IMR-90 (cell line): ENCODE results near the gene ZNF814. TPM values are rescaled to one million over a fixed set of nuclear protein-coding genes. Genes with fewer than 3 reads are reported as not detected.

Experiments
- ATAC-seq: fragments of 200-7000 bp; cut with Tn5 transposase; 2 replicates; pipeline ENCODE4 v1.9.1; 2020; ENCODE audit warnings: low read depth, mild to moderate bottlenecking, moderate library complexity
- BruUV-seq: library from RNA; stranded (reverse); fragments of 400-500 nt; replicated peaks from 2 replicates; lab custom pipeline; 2021; lab: Mats Ljungman, UMichigan
- CTCF ChIA-PET: fragments of 300-600 bp; formaldehyde crosslinking; extraction: SDS; loops from one replicate; lab custom pipeline; 2021; ENCODE audit warnings: antibody characterized with exemption; lab: Yijun Ruan, JAX
- POLR2A ChIA-PET: fragments of 300-600 bp; sonication (Branson Sonifier 250); formaldehyde crosslinking; loops from one replicate; lab custom pipeline; 2022; ENCODE audit warnings: antibody characterized with exemption; ENCODE audit not compliant: unreplicated experiment; lab: Charles Lee
- DNase-seq: peaks from one replicate; pipeline ENCODE4 v3.0.0; 2013
- H2AFZ ChIP-seq: replicated peaks from 2 replicates; pipeline ENCODE3; 2013; ENCODE audit warnings: low read length, mild to moderate bottlenecking; ENCODE audit not compliant: poor library complexity
- H2AK5ac ChIP-seq: 2 replicates; pipeline ENCODE4 v1.6.1; 2013; ENCODE audit warnings: low read depth, low read length, inconsistent platforms
- H2AK9ac ChIP-seq: replicated peaks from 2 replicates; pipeline ENCODE3; 2013; ENCODE audit warnings: mild to moderate bottlenecking, low read depth, low read length, moderate library complexity; ENCODE audit not compliant: poor library complexity
- H2BK120ac ChIP-seq: 2 replicates; pipeline ENCODE4 v1.6.1; 2013; ENCODE audit warnings: low read depth, low read length, inconsistent platforms
- H2BK15ac ChIP-seq: 3 replicates; pipeline ENCODE4 v1.6.1; 2013; ENCODE audit warnings: low read depth, low read length, inconsistent platforms
- H2BK20ac ChIP-seq: 2 replicates; pipeline ENCODE4 v1.6.1; 2013; ENCODE audit warnings: low read depth, mild to moderate bottlenecking, inconsistent platforms, low read length, moderate library complexity
- H2BK5ac ChIP-seq: 2 replicates; pipeline ENCODE4 v1.6.1; 2013; ENCODE audit warnings: mild to moderate bottlenecking, low read depth, low read length, inconsistent platforms; ENCODE audit not compliant: poor library complexity, severe bottlenecking
- H3K14ac ChIP-seq: replicated peaks from 2 replicates; pipeline ENCODE4 v1.6.1; 2013; ENCODE audit warnings: low read depth, low read length, inconsistent platforms
- H3K18ac ChIP-seq: 2 replicates; pipeline ENCODE4 v1.6.1; 2013; ENCODE audit warnings: low read depth, low read length, control low read depth
- H3K23ac ChIP-seq: 2 replicates; pipeline ENCODE4 v1.6.1; 2013; ENCODE audit warnings: low read depth, low read length, inconsistent platforms
- H3K27ac ChIP-seq: 2 replicates; pipeline ENCODE4 v1.5.1; 2013; ENCODE audit warnings: mild to moderate bottlenecking, control low read depth, low read length; ENCODE audit not compliant: insufficient read depth
- H3K27me3 ChIP-seq: 2 replicates; pipeline ENCODE4 v1.6.1; 2013; ENCODE audit warnings: low read length; ENCODE audit not compliant: control insufficient read depth, insufficient read depth
- H3K36me3 ChIP-seq: 2 replicates; pipeline ENCODE4 v1.6.1; 2013; ENCODE audit warnings: low read length, mixed read lengths; ENCODE audit not compliant: control insufficient read depth, insufficient read depth
- H3K4ac ChIP-seq: 2 replicates; pipeline ENCODE4 v1.6.1; 2013; ENCODE audit warnings: low read depth, low read length, inconsistent platforms
- H3K4me1 ChIP-seq: 2 replicates; pipeline ENCODE4 v1.6.1; 2013; ENCODE audit warnings: low read length, mixed read lengths; ENCODE audit not compliant: control insufficient read depth, insufficient read depth
- H3K4me2 ChIP-seq: 2 replicates; pipeline ENCODE4 v1.6.1; 2013; ENCODE audit warnings: low read depth, mild to moderate bottlenecking, control low read depth, low read length, moderate library complexity
- H3K4me3 ChIP-seq: 2 replicates; pipeline ENCODE4 v1.5.1; 2013; ENCODE audit warnings: low read depth, mild to moderate bottlenecking, control low read depth, low read length, moderate library complexity; ENCODE audit not compliant: insufficient read depth
- H3K56ac ChIP-seq: 2 replicates; pipeline ENCODE4 v1.6.1; 2013; ENCODE audit warnings: low read length, inconsistent platforms; ENCODE audit not compliant: insufficient read depth; ENCODE audit errors: extremely low read depth
- H3K79me1 ChIP-seq, 2 experiments: 2 replicates each; pipeline ENCODE4 v1.6.1; 2013; ENCODE audit warnings: low read length in 2 of 2, inconsistent platforms in 1 of 2, low read depth in 1 of 2
- H3K9ac ChIP-seq: 2 replicates; pipeline ENCODE4 v1.6.1; 2013; ENCODE audit warnings: low read depth, low read length, control low read depth
- H3K9me1 ChIP-seq: 2 replicates; pipeline ENCODE4 v1.6.1; 2013; ENCODE audit warnings: low read length, inconsistent platforms; ENCODE audit not compliant: insufficient read depth
- H3K9me3 ChIP-seq: 2 replicates; pipeline ENCODE4 v1.6.1; 2013; ENCODE audit warnings: low read length; ENCODE audit not compliant: control insufficient read depth, insufficient read depth
- H4K20me1 ChIP-seq: 2 replicates; pipeline ENCODE4 v1.6.1; 2013; ENCODE audit warnings: low read length, inconsistent platforms; ENCODE audit not compliant: insufficient read depth
- H4K5ac ChIP-seq: 2 replicates; pipeline ENCODE4 v1.6.1; 2013; ENCODE audit warnings: mild to moderate bottlenecking, low read depth, low read length, control low read depth
- H4K8ac ChIP-seq, 2 experiments: 2 replicates each; pipeline ENCODE4 v1.6.1; 2013; ENCODE audit warnings: low read depth in 2 of 2, low read length in 2 of 2, control low read depth in 1 of 2, inconsistent platforms in 1 of 2
- H4K91ac ChIP-seq: 2 replicates; pipeline ENCODE4 v1.6.1; 2013; ENCODE audit warnings: low read depth, low read length, inconsistent platforms; ENCODE audit not compliant: insufficient read depth
- BHLHE40 ChIP-seq: fragments of 150-350 bp; IDR thresholded peaks from 2 replicates; pipeline ENCODE4 v1.6.1; 2016; ENCODE audit warnings: mild to moderate bottlenecking, low read depth, low read length
- CEBPB ChIP-seq: IDR thresholded peaks from 2 replicates; pipeline ENCODE4 v1.6.1; 2012; ENCODE audit warnings: low read depth, low read length, improper control_type of control experiment
- CHD1 ChIP-seq: IDR thresholded peaks from 2 replicates; pipeline ENCODE4 v1.6.1; 2012; ENCODE audit warnings: low read depth, low read length, improper control_type of control experiment
- FOS ChIP-seq: fragments of 150-350 bp; IDR thresholded peaks from 2 replicates; pipeline ENCODE4 v1.6.1; 2016; ENCODE audit warnings: low read depth, low read length
- MAFK ChIP-seq: IDR thresholded peaks from 2 replicates; pipeline ENCODE4 v1.6.1; 2012; ENCODE audit warnings: low read depth, low read length, improper control_type of control experiment
- MXI1 ChIP-seq: IDR thresholded peaks from 2 replicates; pipeline ENCODE4 v1.6.1; 2012; ENCODE audit warnings: low read depth, mild to moderate bottlenecking, low read length, moderate library complexity, borderline replicate concordance
- NFE2L2 ChIP-seq: fragments of 150-350 bp; IDR thresholded peaks from 2 replicates; pipeline ENCODE4 v1.6.1; 2016; ENCODE audit warnings: low read depth, mild to moderate bottlenecking, low read length
- POLR2A ChIP-seq: IDR thresholded peaks from 2 replicates; pipeline ENCODE4 v1.6.1; 2012; ENCODE audit warnings: mild to moderate bottlenecking, low read depth, low read length
- RAD21 ChIP-seq: IDR thresholded peaks from 2 replicates; pipeline ENCODE4 v1.6.1; 2012; ENCODE audit warnings: low read length, improper control_type of control experiment
- RFX5 ChIP-seq: IDR thresholded peaks from 2 replicates; pipeline ENCODE4 v1.8.0; 2012; ENCODE audit warnings: low read depth, mild to moderate bottlenecking, low read length, moderate library complexity
- SMC3 ChIP-seq: fragments of 150-350 bp; IDR thresholded peaks from 2 replicates; pipeline ENCODE4 v1.6.1; 2016; ENCODE audit warnings: low read depth, mild to moderate bottlenecking, antibody characterized with exemption, low read length, moderate library complexity
- WGBS, 2 experiments: methylation state at CpG; one replicate each; pipeline versions ENCODE4 v1.1.5 to v1.1.7; 2013; ENCODE audit warnings: missing lambda C conversion rate in 2 of 2; ENCODE audit not compliant: insufficient read length in 1 of 2; ENCODE audit errors: extremely low coverage in 2 of 2; 5-methylcytosine and 5-hydroxymethylcytosine counted together
- dilution Hi-C: fragments of 300-500 bp; cut with HindIII; formaldehyde crosslinking; loops from one replicate; pipeline ENCODE4 v1.14.3; 2018; ENCODE audit warnings: low sequenced_read_pairs; ENCODE audit not compliant: unreplicated experiment
- in situ Hi-C: fragments of 300-500 bp; cut with MboI; formaldehyde crosslinking; loops from 3 replicates; pipeline ENCODE4 v1.14.3; 2019; ENCODE audit warnings: low sequenced_read_pairs, inconsistent platforms, mixed read lengths
- intact Hi-C: fragments of 100-400 bp; cut with micrococcal nuclease; formaldehyde crosslinking; loops from 2 replicates; pipeline ENCODE4 v1.10.0; 2022
- polyA plus RNA-seq, 3 experiments: library from polyadenylated mRNA; depleted of rRNA; stranded (reverse); fragments of >200 nt; gene quantifications; 2 replicates each; pipeline ENCODE4 v1.2.3, GENCODE V29; 2012; ENCODE audit warnings: low replicate concordance in 1 of 3
- total RNA-seq: library from RNA; depleted of rRNA; stranded (reverse); fragments of >200 nt; gene quantifications from 2 replicates; pipeline ENCODE4 v1.2.3, GENCODE V29; 2012
- TF ChIP-seq, protein P1 (sequence below): conservative IDR thresholded peaks from 2 replicates; pipeline ENCODE4 v1.5.1; 2012; ENCODE audit warnings: mild to moderate bottlenecking, low read depth, low read length, improper control_type of control experiment
- TF ChIP-seq, protein P2 (sequence below): fragments of 150-350 bp; IDR thresholded peaks from 2 replicates; pipeline ENCODE4 v1.6.1; 2017; ENCODE audit warnings: mild to moderate bottlenecking, antibody characterized with exemption, low read length, low read depth
- TF ChIP-seq, protein P3 (sequence below): fragments of 150-350 bp; IDR thresholded peaks from 2 replicates; pipeline ENCODE4 v1.6.1; 2016; ENCODE audit warnings: low read depth, mild to moderate bottlenecking, low read length, moderate library complexity, borderline replicate concordance

The ZNF814 gene
- total and polyA plus RNA-seq, 2 of the 4 experiments (the other 2 are of a cell fraction), result 3.9 to 5.9 TPM

DNA sequence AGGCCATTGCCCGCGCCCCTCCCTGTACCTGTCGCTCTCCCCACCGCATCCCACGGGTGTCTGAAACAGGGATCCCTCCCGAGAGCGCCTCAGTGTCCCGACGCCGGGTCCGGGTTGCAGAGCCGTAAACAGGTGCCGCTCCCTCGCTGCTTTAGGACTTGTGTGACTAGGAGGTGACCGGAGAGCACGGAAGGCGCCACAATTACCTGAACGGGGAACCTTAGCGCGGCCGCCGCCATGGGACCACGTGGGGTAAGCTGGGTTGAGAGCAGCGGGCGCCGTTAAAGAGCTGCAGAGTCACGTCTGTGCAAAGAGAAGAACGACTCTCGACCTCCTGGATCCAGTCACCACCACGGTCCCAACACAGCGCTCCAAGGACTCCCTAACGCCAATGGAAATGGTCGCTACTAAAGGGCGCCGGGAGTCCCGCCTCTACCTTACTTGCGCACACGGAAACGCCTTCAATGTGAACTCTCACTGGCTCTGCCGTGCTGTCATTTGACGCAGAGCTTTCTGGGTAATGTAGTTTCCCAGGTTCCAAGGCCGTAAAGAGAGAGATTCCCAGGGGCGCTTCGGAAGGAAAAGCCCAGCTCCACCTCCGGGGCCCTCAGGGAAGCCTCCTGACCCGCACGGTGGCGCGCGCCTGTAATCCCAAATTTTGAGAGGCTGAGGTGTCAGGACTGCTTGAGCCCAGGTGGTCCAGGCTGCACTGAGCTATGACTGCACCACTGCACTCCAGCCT is 74.2 kb downstream of the ZNF814 start, which contains the start of gene ZNF552:
Gene ZNF552 (minus strand): TSS at position 409 of the 742 bp plus-strand sequence. CDS start 170 bp downstream, at position 239.
- in situ Hi-C loops (no loop called here), dilution Hi-C loops (no loop called here)
- BruUV-seq, result no TSS peak
- TF ChIP-seq CHD1, result no peak
- TF ChIP-seq MXI1, result peak; percentile 60; the same call in 1 of the 2 replicates
- TF ChIP-seq BHLHE40, result no peak
- no peak for TF ChIP-seq MAFK
- TF ChIP-seq RAD21, result 0 out of 2 replicates have a peak, but pooled peaks have one; percentile 2
- no peak; the same call in 1 of the 2 replicates for TF ChIP-seq SMC3
- TF ChIP-seq CEBPB, result no peak
- 0 out of 2 replicates have a peak, but pooled peaks have one; percentile 4 for TF ChIP-seq FOS
- TF ChIP-seq RFX5, result 0 out of 2 replicates have a peak, but pooled peaks have one; percentile 4
- TF ChIP-seq, protein P1, sequence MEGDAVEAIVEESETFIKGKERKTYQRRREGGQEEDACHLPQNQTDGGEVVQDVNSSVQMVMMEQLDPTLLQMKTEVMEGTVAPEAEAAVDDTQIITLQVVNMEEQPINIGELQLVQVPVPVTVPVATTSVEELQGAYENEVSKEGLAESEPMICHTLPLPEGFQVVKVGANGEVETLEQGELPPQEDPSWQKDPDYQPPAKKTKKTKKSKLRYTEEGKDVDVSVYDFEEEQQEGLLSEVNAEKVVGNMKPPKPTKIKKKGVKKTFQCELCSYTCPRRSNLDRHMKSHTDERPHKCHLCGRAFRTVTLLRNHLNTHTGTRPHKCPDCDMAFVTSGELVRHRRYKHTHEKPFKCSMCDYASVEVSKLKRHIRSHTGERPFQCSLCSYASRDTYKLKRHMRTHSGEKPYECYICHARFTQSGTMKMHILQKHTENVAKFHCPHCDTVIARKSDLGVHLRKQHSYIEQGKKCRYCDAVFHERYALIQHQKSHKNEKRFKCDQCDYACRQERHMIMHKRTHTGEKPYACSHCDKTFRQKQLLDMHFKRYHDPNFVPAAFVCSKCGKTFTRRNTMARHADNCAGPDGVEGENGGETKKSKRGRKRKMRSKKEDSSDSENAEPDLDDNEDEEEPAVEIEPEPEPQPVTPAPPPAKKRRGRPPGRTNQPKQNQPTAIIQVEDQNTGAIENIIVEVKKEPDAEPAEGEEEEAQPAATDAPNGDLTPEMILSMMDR, result no peak
- peak; percentile 85 for TF ChIP-seq POLR2A
- TF ChIP-seq, protein P2, sequence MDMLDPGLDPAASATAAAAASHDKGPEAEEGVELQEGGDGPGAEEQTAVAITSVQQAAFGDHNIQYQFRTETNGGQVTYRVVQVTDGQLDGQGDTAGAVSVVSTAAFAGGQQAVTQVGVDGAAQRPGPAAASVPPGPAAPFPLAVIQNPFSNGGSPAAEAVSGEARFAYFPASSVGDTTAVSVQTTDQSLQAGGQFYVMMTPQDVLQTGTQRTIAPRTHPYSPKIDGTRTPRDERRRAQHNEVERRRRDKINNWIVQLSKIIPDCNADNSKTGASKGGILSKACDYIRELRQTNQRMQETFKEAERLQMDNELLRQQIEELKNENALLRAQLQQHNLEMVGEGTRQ, result peak; percentile 53
- TF ChIP-seq NFE2L2, result no peak
- TF ChIP-seq, protein P3, sequence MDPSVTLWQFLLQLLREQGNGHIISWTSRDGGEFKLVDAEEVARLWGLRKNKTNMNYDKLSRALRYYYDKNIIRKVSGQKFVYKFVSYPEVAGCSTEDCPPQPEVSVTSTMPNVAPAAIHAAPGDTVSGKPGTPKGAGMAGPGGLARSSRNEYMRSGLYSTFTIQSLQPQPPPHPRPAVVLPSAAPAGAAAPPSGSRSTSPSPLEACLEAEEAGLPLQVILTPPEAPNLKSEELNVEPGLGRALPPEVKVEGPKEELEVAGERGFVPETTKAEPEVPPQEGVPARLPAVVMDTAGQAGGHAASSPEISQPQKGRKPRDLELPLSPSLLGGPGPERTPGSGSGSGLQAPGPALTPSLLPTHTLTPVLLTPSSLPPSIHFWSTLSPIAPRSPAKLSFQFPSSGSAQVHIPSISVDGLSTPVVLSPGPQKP, result no peak

More for the DNA sequence above, 74.2 kb downstream of the ZNF814 start, which contains the start of gene ZNF552:
- Histone ChIP-seq H3K9me3 (no peaks in the 10 kb centered on the region), H3K36me3 (peaks cover 9% of the 10 kb centered on the region), H2AFZ (peak within 1 kb of the TSS; percentile 93), H2BK120ac (no peak within 1 kb of the TSS), H3K23ac (peak within 1 kb of the TSS; percentile 85), H4K20me1 (no peaks in the 10 kb centered on the region), H3K27ac (peak within 1 kb of the TSS; percentile 68), H4K5ac (peak within 1 kb of the TSS; percentile 72), H3K4ac (peak within 1 kb of the TSS; percentile 86), H3K27me3 (no peaks in the 10 kb centered on the region), H3K18ac (no peak within 1 kb of the TSS), H3K56ac (no peak within 1 kb of the TSS), H3K4me2 (peak within 1 kb of the TSS; percentile 80), H4K91ac (no peak within 1 kb of the TSS; the same call in 1 of the 2 replicates), H2BK5ac (peak within 1 kb of the TSS; percentile 32), H3K9me1 (no peaks in the 10 kb centered on the region), H3K4me1 (peaks cover 2% of the 10 kb centered on the region; the same call in 1 of the 2 replicates), H4K8ac (peak within 1 kb of the TSS; percentile 24 to 87; a peak in 3 of 4 replicates), H3K79me1 (peaks cover 10 to 58% of the 10 kb centered on the region in 2 experiments; a peak in 3 of 4 replicates), H2BK20ac (no peak within 1 kb of the TSS), H2AK5ac (peak within 1 kb of the TSS; percentile 36), H2AK9ac (peak within 1 kb of the TSS; percentile 80), H3K14ac (peak within 1 kb of the TSS; percentile 74; the same call in 1 of the 2 replicates), H3K9ac (peak within 1 kb of the TSS; percentile 89), H2BK15ac (no peak within 1 kb of the TSS), H3K4me3 (peak within 1 kb of the TSS; percentile 91)
- CTCF ChIA-PET, result no interaction called here
- intact Hi-C loops, result no loop called here
- POLR2A ChIA-PET, result interaction anchor here (0.6 to 0.8 kb wide), 2 partner anchors 17 to 79 kb away, joined by 5 read pairs; no protein-coding TSS in a partner anchor
- WGBS, 2 experiments, result 3% methylated on average over 25 of the region's 50 CpGs; no CpG with 5 or more reads in 1 of the 2 experiments
- peak; percentile 91 for DNase-seq
- peak; percentile 94 for ATAC-seq
